ENCODE data around the gene RNF214.
"Not testable (repeated sequence)": the region's sequence is repeated elsewhere in the genome, so short reads cannot be mapped to it uniquely, and the experiment has no call there.

DNA sequence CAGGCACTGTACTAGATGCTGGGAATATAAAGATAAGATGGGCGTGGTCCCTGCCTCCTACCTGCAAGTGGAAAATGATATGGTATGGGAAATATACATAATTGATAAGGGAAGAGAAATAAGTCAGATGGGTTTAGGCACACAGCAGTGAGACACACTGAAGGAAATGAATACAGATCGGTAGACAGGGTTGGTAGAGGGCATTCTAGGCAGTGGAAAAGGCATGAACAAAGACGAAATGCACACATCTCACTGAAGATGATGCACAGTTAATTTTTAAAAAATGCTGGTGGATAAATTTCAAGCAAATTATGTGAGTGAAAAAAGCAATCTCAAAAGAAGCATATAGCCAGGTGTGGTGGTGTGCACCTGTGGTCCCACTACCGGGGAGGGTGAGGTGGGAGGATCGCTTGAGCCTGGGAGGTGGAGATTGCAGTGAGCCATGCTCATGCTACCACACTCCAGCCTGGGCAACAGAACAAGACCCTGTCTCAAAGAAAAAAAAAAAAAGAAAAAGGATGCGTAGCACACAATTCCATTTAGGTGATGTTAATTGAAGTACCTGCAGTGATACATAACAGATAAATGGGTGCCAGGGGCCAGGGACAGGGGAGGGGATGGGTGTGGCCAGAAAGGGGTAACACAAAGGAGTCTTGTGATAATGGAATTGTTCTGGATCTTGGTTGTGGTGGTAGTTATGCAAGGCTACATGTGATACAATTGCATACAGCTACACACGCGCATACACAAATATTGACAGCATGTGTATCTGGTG lies 22.9 kb upstream of the RNF214 start:
- not testable (repeated sequence) for TF ChIP-seq POLR2A (IDR thresholded peaks at IDR 0.05)
- TF ChIP-seq, protein P1, sequence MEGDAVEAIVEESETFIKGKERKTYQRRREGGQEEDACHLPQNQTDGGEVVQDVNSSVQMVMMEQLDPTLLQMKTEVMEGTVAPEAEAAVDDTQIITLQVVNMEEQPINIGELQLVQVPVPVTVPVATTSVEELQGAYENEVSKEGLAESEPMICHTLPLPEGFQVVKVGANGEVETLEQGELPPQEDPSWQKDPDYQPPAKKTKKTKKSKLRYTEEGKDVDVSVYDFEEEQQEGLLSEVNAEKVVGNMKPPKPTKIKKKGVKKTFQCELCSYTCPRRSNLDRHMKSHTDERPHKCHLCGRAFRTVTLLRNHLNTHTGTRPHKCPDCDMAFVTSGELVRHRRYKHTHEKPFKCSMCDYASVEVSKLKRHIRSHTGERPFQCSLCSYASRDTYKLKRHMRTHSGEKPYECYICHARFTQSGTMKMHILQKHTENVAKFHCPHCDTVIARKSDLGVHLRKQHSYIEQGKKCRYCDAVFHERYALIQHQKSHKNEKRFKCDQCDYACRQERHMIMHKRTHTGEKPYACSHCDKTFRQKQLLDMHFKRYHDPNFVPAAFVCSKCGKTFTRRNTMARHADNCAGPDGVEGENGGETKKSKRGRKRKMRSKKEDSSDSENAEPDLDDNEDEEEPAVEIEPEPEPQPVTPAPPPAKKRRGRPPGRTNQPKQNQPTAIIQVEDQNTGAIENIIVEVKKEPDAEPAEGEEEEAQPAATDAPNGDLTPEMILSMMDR (IDR thresholded peaks at IDR 0.05) = not testable (repeated sequence)

Data from body of pancreas (tissue), 4 donors.